ENCODE data around the gene RETSAT.
"Not testable (repeated sequence)": the region's sequence is repeated elsewhere in the genome, so short reads cannot be mapped to it uniquely, and the experiment has no call there.

Gene RETSAT

DNA sequence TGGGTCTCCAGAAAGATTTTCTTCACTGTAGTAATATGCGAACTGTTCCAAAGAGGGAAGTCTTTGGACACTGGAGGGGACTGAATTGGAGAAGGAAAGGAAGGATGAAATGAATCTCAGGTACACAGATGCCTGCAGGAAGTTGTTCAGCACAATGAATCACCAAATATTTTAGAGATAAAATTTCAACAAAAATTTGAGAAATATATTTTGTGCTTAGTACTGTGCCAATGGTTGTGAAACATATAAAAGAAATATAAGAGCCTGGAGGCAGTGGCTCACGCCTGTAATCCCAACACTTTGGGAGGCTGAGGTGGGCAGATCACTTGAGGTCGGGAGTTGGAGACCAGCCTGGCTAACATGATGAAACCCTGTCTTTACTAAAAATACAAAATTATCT lies 3.4 kb upstream of the RETSAT start:
- no peak overlapping the region for H3K27ac ChIP-seq
- no peak for TF ChIP-seq ZFX (IDR thresholded peaks at IDR 0.05)
- TF ChIP-seq CTCF (conservative IDR thresholded peaks at IDR 0.05), result no peak

- no peak for TF ChIP-seq CTCF (conservative IDR thresholded peaks at IDR 0.05)
- TF ChIP-seq ZFX (IDR thresholded peaks at IDR 0.05), result no peak
- no peak overlapping the region for H3K27ac ChIP-seq
Observed at GRCh38 chr2:85356186-85356585, 1.9 kb upstream of the RETSAT start.

DNA sequence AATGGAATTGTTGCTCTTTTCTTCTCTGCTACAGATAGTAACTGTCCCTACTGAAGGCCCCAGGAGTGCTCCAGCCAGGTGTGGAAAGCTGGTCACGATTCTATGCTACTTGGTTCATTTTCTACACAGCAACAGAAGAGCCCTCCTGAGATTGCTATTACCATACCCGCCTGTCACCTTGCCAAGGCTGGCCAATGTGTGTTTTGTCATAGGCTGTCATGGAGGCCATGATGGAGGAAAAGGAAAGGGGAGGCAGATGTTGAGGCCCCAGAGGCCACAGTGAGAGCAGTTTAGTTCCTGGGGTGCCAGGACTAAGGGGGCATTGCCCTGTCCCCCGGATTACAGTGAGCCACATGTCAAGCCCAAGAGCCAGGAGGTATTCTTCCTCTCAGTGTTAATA lies 1.2 kb upstream of the RETSAT start:
- peak overlapping the region; percentile 79 for H3K27ac ChIP-seq
- TF ChIP-seq CTCF (conservative IDR thresholded peaks at IDR 0.05), result no peak

GRCh38 chr2:85355073-85355410 lies 714 bp upstream of the RETSAT start:
- TF ChIP-seq CTCF (conservative IDR thresholded peaks at IDR 0.05) (no peak), ZFX (IDR thresholded peaks at IDR 0.05) (no peak; the same call in 1 of the 2 replicates)
- H3K27ac ChIP-seq, result peak overlapping the region; percentile 79

DNA sequence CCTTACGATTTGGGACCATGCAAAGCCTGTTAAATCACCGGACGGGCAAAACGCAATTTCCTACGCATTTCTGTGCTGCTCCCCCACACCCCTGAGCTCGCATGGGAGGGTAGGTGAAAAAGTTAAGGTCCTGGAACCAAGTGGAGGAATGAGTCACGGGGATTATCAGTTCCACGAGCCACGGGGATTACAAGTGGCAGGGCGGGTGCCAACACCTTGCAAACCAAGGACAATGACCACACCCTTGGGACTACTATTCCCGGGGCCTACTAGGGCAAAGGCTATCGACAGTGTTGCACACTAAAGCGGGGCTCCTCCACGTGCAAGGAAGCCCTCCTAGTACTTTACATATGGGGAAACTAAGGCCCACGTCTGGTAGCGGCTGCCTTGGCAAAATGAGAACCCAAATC lies 447 bp downstream of the RETSAT start:
- TF ChIP-seq CTCF (conservative IDR thresholded peaks at IDR 0.05) (no peak), ZFX (IDR thresholded peaks at IDR 0.05) (no peak)
- peak overlapping the region; percentile 79 for H3K27ac ChIP-seq

GRCh38 chr2:85347599-85347998 lies 6.7 kb downstream of the RETSAT start:
- TF ChIP-seq ZFX (IDR thresholded peaks at IDR 0.05) (no peak), CTCF (conservative IDR thresholded peaks at IDR 0.05) (no peak)
- H3K27ac ChIP-seq, result no peak overlapping the region

GRCh38 chr2:85344356-85344954 lies 9.9 kb downstream of the RETSAT start:
- H3K27ac ChIP-seq, result no peak overlapping the region
- no peak for TF ChIP-seq CTCF (conservative IDR thresholded peaks at IDR 0.05)
- TF ChIP-seq ZFX (IDR thresholded peaks at IDR 0.05), result no peak

DNA sequence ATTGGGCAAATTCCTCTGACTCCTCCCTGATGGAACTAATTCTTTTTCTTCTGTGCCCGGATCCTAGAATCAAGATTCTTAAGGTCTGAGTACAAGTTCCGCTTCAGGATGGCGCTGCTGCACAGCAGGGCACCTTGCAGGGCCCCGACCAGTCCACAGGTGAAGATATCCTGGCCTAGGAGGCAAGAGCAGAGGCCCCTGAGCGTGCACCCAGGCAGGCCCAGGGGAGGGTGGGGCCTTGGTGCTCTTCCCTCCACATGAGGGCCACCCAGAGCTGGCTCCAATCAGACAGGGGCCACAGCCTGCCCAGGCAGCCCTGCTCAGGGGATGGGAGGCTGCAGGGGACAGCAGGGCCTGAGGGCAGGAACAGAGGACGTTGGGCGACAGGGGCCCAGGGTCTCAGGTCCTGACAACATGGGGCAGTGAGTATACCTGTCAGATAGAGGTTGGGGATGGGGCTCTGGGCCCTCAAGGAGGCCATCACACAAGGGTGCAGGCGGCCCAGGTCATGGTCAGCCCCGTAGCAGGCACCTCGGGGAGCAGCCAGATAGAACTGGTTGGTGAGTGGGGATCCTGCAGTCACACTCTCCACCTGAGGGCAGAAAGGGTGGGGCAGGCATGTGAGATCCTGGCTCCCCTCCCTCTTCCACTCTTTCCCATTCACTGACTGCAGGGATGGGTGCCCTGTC lies 11.0 kb downstream of the RETSAT start:
- not testable (repeated sequence) for H3K27ac ChIP-seq

Data from C4-2B (cell line).